D341Med (cell line): ENCODE measurements around the gene PKD2L1.
A peak's percentile ranks its signal among the peaks of the same experiment; 100 is the strongest.
"Not testable (repeated sequence)": the region's sequence is repeated elsewhere in the genome, so short reads cannot be mapped to it uniquely, and the experiment has no call there.

Experiments used
- DNase-seq: peaks from one replicate; pipeline ENCODE4 v3.0.0; 2012; ENCODE audit warnings: low spot score

Gene PKD2L1

DNA sequence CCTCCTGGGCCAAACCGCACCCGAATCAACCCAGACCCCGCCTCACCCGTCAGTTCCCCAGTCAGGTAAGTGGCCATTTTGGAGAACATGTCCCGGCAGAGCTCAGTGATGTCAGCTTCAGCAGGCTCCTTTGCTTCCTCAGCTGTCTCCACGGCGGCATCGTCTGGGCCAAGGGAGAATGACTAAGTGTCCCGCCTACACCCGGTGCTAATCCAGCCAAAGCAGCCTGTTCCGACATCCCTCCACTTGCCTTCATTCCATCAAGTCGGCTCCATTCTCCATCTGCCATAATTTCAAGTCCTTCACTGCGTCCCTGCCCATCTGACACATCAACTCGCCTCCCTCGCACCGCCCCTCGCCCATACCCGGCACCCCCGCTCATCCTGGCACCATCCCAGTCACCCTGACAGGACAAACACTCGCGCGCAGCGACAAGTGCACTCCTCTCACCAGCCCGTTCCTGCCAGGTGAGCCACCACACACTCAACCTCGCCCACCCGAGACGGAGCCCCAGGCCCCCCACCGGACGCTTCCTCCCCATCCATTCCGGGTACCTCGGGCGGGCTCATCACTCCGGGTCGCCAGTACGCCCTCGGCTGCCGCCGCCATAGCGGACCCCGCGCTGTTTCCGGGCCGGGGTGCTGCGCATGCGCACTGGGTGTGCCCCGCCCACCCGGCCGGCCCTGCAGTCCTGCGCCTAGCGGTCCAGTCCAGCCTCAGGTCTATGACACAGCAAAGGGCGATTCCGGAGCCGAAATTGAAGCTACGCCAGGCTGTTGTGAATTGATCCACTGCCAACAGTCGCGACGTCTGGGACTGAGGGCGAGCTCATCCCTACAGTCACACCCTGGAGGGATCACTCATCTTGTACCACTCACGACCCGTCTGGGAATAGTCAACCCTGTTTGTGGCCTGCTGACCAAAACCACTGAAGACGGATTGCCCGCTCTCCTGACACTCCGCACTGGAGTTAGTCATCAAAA is 43.7 kb downstream of the PKD2L1 start, which contains the start of gene BLOC1S2:
Gene BLOC1S2, minus strand, starts transcription at position 630 of the 983 bp plus-strand sequence. Its CDS starts 21 bp downstream, at position 609.
- peak; percentile 94 for DNase-seq

DNA sequence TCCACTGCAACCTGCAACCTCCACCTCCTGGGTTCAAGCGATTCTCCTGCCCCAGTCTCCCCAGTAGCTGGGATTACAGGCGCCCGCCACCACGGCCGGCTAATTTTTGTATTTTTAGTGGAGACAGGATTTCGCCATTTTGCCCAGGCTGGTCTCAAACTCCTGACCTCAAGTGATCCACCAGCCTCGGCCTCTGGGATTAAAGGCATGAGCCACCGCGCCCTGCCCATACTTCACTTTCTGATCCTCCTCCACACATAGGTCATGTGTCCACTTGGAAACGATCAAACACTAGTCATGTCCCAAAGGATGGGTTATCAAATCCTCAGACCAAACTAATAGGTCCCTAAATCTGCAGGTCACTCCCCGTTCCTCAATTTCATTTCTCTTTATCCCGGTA is 44.7 kb downstream of the PKD2L1 start:
- not testable (repeated sequence) for DNase-seq

GRCh38 chr10:100282907-100283306 is 47.1 kb downstream of the PKD2L1 start:
- no peak for DNase-seq

DNA sequence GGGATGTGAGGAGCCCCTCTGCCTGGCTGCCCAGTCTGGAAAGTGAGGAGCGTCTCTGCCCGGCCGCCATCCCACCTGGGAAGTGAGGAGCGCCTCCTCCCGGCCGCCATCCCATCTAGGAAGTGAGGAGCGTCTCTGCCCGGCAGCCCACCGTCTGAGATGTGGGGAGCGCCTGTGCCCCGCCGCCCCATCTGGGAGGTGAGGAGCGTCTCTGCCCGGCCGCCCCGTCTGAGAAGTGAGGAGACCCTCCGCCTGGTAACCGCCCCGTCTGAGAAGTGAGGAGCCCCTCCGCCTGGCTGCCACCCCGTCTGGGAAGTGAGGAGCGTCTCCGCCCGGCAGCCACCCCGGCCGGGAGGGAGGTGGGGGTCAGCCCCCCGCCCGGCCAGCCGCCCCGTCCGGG is 53.1 kb downstream of the PKD2L1 start:
- DNase-seq, result not testable (repeated sequence)

- peak; percentile 82 for DNase-seq
Observed at GRCh38 chr10:100267239-100268104, 62.6 kb downstream of the PKD2L1 start, which contains the start of gene CWF19L1. TSS of gene CWF19L1 (minus strand) at chr10:100267638. CDS start at chr10:100267593, 45 bp downstream.

- DNase-seq, result no peak
Observed at GRCh38 chr10:100265821-100266485, 64.1 kb downstream of the PKD2L1 start.

DNA sequence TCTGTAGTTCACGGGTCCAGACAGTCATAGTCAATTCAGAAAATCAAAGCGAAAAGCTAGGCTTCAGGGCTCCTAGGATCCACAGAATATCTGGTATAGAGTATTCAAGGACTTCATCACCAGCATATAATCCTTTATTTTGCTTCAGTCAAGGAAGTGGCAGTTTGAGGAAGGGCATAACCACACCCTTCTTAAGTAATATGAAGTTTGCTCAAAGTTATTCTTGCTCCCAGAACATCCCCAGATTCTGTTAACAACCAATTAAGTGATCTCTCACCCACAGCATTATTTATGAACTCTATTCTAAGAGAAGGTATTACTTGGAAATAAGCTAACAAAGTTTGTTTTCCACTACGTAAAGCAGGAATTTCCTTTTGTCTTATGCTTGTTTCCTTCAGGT is 75.8 kb downstream of the PKD2L1 start:
- DNase-seq, result no peak

GRCh38 chr10:100253041-100253440 is 77.0 kb downstream of the PKD2L1 start:
- DNase-seq, result no peak

- DNase-seq, result no peak
Observed at GRCh38 chr10:100248820-100249219, 81.2 kb downstream of the PKD2L1 start.

DNA sequence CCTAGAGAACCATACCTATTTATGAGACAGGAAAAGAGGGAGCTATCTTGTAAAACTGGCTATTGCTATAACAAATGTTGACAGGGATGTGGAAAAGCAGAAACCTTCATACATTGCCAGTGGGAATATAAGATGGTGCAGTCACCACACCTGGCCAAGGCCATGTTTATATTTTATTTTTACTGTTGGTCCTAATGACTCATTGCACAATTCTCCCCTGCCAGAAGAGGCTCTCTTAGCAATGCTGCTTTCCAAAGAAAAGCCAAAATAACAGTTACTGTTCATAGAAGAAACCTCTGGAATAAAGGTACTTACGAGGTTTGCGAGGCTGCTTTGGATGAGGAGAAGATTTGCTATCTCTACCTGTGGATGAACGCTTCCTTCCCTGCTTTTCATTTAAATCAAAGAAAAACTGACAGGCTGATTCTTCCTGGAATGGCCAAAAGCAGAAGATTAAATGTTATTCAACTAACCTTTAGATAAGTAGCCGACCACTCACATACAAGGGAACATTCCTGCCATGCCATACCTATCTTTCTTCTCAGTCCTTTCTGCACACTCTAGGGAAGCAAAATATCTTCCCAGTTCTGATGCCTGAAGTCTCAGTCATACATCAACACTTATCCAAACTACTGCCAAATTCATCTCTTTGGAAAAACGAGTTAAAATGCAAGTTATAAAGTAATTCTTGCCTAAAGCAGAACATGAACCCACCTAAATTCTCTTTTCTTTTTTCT is 84.4 kb downstream of the PKD2L1 start:
- no peak for DNase-seq

DNA sequence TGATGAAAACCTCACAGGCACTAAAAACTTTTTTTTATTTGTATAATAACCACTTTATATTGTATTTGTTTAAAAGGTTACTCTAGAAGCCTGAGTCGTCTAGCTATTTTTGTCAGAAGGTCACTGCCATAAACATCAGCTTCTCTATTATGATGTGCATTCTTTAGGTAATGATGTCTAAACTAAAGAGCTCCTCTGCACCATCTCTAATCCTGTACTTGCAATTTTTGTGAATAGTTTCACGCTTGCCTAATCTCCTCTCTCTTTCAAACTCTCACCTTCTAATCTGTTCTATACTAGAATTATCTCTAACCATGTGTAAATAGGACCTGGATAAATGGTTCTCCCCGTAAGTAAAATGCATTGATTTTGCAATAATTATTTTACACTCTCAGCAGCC is 90.2 kb downstream of the PKD2L1 start:
- DNase-seq, result no peak

GRCh38 chr10:100238429-100238828 is 91.6 kb downstream of the PKD2L1 start:
- DNase-seq, result no peak
